ENCODE data around the gene FGF5. TPM values are rescaled to one million over a fixed set of nuclear protein-coding genes. Genes with fewer than 3 reads are reported as not detected.

FGF5 gene
- total RNA-seq, 1 experiment from 2014 or later, result not detected

- peaks cover 51% of the 10 kb centered on the region for H3K27me3 ChIP-seq (ENCODE audit: insufficient read depth, low read length)
- H3K27ac ChIP-seq (ENCODE audit: low read depth, low read length), result no peak overlapping the region
- H3K9ac ChIP-seq (ENCODE audit: low read length), result no peak overlapping the region
- DNase-seq (ENCODE audit: low read depth, low spot score) (no peak), ATAC-seq (no peak)
- ChIA-PET POLR2A (no interaction called here), CTCF (interaction anchor here (0.7 kb wide), 1 partner anchor 786 kb away, joined by 3 read pairs; no protein-coding TSS in a partner anchor), RAD21 (ENCODE audit: low non-redundant PET in 1 of 2, low total read pairs in 2 of 2, uncharacterized antibody in 2 of 2, unreplicated experiment in 2 of 2) (no interaction called here)
- BruUV-seq (replicated peaks), result no TSS peak
- H3K4me2 ChIP-seq (ENCODE audit: low read length), result no peak overlapping the region
- H3K9me3 ChIP-seq (ENCODE audit: control insufficient read depth in 1 of 2, insufficient read depth in 1 of 2, low read depth in 1 of 2, low read length in 2 of 2), result no peaks in the 10 kb centered on the region
- H3K79me2 ChIP-seq (ENCODE audit: insufficient read depth, low read length), result no peaks in the 10 kb centered on the region
- H4K20me1 ChIP-seq (ENCODE audit: insufficient read depth), result no peaks in the 10 kb centered on the region; the same call in 1 of the 2 replicates
- H3K4me1 ChIP-seq (ENCODE audit: control insufficient read depth in 1 of 2, insufficient read depth in 2 of 2, low read length in 2 of 2), result no peaks in the 10 kb centered on the region
- no peak overlapping the region for H2AFZ ChIP-seq (ENCODE audit: low read depth, low read length, poor library complexity, severe bottlenecking)
- H3K4me3 ChIP-seq (replicated peaks in 1 of 2; ENCODE audit: low read depth in 1 of 2, low read length in 2 of 2), result no peak overlapping the region
- H3K9me2 ChIP-seq (ENCODE audit: insufficient read depth), result no peaks in the 10 kb centered on the region
- no peak for TF ChIP-seq EZH2 (IDR thresholded peaks at IDR 0.05)
- TF ChIP-seq, protein P1, sequence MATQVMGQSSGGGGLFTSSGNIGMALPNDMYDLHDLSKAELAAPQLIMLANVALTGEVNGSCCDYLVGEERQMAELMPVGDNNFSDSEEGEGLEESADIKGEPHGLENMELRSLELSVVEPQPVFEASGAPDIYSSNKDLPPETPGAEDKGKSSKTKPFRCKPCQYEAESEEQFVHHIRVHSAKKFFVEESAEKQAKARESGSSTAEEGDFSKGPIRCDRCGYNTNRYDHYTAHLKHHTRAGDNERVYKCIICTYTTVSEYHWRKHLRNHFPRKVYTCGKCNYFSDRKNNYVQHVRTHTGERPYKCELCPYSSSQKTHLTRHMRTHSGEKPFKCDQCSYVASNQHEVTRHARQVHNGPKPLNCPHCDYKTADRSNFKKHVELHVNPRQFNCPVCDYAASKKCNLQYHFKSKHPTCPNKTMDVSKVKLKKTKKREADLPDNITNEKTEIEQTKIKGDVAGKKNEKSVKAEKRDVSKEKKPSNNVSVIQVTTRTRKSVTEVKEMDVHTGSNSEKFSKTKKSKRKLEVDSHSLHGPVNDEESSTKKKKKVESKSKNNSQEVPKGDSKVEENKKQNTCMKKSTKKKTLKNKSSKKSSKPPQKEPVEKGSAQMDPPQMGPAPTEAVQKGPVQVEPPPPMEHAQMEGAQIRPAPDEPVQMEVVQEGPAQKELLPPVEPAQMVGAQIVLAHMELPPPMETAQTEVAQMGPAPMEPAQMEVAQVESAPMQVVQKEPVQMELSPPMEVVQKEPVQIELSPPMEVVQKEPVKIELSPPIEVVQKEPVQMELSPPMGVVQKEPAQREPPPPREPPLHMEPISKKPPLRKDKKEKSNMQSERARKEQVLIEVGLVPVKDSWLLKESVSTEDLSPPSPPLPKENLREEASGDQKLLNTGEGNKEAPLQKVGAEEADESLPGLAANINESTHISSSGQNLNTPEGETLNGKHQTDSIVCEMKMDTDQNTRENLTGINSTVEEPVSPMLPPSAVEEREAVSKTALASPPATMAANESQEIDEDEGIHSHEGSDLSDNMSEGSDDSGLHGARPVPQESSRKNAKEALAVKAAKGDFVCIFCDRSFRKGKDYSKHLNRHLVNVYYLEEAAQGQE (IDR thresholded peaks at IDR 0.05; ENCODE audit: low read depth), result no peak
- TF ChIP-seq SRF (IDR thresholded peaks at IDR 0.05; ENCODE audit: low read depth), result no peak
- no peak for TF ChIP-seq CBX3 (IDR thresholded peaks at IDR 0.05; ENCODE audit: low read depth)
- no peak for TF ChIP-seq ZNF274 (IDR thresholded peaks at IDR 0.05; ENCODE audit: low read depth, low read length)
- TF ChIP-seq, protein P2, sequence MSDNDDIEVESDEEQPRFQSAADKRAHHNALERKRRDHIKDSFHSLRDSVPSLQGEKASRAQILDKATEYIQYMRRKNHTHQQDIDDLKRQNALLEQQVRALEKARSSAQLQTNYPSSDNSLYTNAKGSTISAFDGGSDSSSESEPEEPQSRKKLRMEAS (IDR thresholded peaks at IDR 0.05), result no peak
- TF ChIP-seq TCF7L2 (IDR thresholded peaks at IDR 0.05; ENCODE audit: borderline replicate concordance, extremely low read depth, insufficient read depth, insufficient read length), result no peak
- no peak for TF ChIP-seq EGR1 (IDR thresholded peaks at IDR 0.05; ENCODE audit: low read depth)
- TF ChIP-seq FOSL1 (IDR thresholded peaks at IDR 0.05; ENCODE audit: low read depth), result no peak
- no peak for TF ChIP-seq ELF1 (IDR thresholded peaks at IDR 0.05; ENCODE audit: borderline replicate concordance, low read depth)
- TF ChIP-seq RAD21 (IDR thresholded peaks at IDR 0.05; ENCODE audit: low read depth), result no peak
- TF ChIP-seq, protein P3, sequence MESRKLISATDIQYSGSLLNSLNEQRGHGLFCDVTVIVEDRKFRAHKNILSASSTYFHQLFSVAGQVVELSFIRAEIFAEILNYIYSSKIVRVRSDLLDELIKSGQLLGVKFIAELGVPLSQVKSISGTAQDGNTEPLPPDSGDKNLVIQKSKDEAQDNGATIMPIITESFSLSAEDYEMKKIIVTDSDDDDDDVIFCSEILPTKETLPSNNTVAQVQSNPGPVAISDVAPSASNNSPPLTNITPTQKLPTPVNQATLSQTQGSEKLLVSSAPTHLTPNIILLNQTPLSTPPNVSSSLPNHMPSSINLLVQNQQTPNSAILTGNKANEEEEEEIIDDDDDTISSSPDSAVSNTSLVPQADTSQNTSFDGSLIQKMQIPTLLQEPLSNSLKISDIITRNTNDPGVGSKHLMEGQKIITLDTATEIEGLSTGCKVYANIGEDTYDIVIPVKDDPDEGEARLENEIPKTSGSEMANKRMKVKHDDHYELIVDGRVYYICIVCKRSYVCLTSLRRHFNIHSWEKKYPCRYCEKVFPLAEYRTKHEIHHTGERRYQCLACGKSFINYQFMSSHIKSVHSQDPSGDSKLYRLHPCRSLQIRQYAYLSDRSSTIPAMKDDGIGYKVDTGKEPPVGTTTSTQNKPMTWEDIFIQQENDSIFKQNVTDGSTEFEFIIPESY (IDR thresholded peaks at IDR 0.05; ENCODE audit: extremely low read depth, insufficient replicate concordance, low read length), result no peak
- no peak for TF ChIP-seq SP1 (IDR thresholded peaks at IDR 0.05; ENCODE audit: low read depth)
- no peak for TF ChIP-seq EZH2phosphoT487 (IDR thresholded peaks at IDR 0.05; ENCODE audit: borderline replicate concordance)
- no peak for TF ChIP-seq POLR2A (IDR thresholded peaks at IDR 0.05; ENCODE audit: borderline replicate concordance, extremely low read depth, insufficient read depth, insufficient read length)
- TF ChIP-seq YY1 (IDR thresholded peaks at IDR 0.05; ENCODE audit: extremely low read depth, insufficient replicate concordance, low read depth, low read length), result no peak
- TF ChIP-seq, protein P4, sequence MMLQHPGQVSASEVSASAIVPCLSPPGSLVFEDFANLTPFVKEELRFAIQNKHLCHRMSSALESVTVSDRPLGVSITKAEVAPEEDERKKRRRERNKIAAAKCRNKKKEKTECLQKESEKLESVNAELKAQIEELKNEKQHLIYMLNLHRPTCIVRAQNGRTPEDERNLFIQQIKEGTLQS (IDR thresholded peaks at IDR 0.05), result no peak
- no peaks in the 10 kb centered on the region for H3K36me3 ChIP-seq (ENCODE audit: control insufficient read depth in 1 of 2, insufficient read depth in 2 of 2, low read length in 2 of 2)
- intact Hi-C loops (cut with micrococcal nuclease), result no loop called here
These were observed 4.4 kb downstream of the FGF5 start for GRCh38 chr4:80270868-80271267.
